H9 (cell line): Measurements from ENCODE around the gene CMTM5. TPM values are rescaled to one million over a fixed set of nuclear protein-coding genes. Genes with fewer than 3 reads are reported as not detected.

ENCODE experiments used
- DNase-seq: peaks from one replicate; pipeline ENCODE4 v3.0.0-alpha.2; 2017
- H2AFZ ChIP-seq: one replicate; pipeline ENCODE4 v1.6.1; 2013; ENCODE audit warnings: mild to moderate bottlenecking, low read length, control low read depth, moderate library complexity
- H2AK5ac ChIP-seq: 2 replicates; pipeline ENCODE4 v1.6.1; 2013; ENCODE audit warnings: low read length, control low read depth, mixed read lengths; ENCODE audit not compliant: insufficient read length
- H2BK120ac ChIP-seq: one replicate; pipeline ENCODE4 v1.6.1; 2013; ENCODE audit warnings: low read depth, mild to moderate bottlenecking, low read length, control low read depth, inconsistent platforms; ENCODE audit not compliant: poor library complexity, severe bottlenecking
- H2BK12ac ChIP-seq: 2 replicates; pipeline ENCODE4 v1.6.1; 2013; ENCODE audit warnings: low read length, control low read depth, mixed read lengths, low read depth; ENCODE audit not compliant: insufficient read length
- H2BK15ac ChIP-seq: 2 replicates; pipeline ENCODE4 v1.6.1; 2013; ENCODE audit warnings: low read depth, low read length, control low read depth
- H2BK20ac ChIP-seq: one replicate; pipeline ENCODE4 v1.6.1; 2013; ENCODE audit warnings: low read depth, mild to moderate bottlenecking, low read length, control low read depth, inconsistent platforms; ENCODE audit not compliant: poor library complexity, severe bottlenecking
- H2BK5ac ChIP-seq: 2 replicates; pipeline ENCODE4 v1.6.1; 2013; ENCODE audit warnings: low read length, control low read depth, mixed read lengths; ENCODE audit not compliant: insufficient read length
- H3K14ac ChIP-seq: 2 replicates; pipeline ENCODE4 v1.6.1; 2013; ENCODE audit warnings: low read length, control low read depth; ENCODE audit not compliant: insufficient read depth
- H3K18ac ChIP-seq: 2 replicates; pipeline ENCODE4 v1.6.1; 2013; ENCODE audit warnings: low read depth, mild to moderate bottlenecking, mixed read lengths, low read length, control low read depth; ENCODE audit not compliant: insufficient read length
- H3K23ac ChIP-seq: 2 replicates; pipeline ENCODE4 v1.6.1; 2013; ENCODE audit warnings: low read length, control low read depth, mixed read lengths, low read depth; ENCODE audit not compliant: insufficient read length
- H3K23me2 ChIP-seq: 2 replicates; pipeline ENCODE4 v1.6.1; 2013; ENCODE audit warnings: low read depth, mild to moderate bottlenecking, mixed read lengths, low read length, control low read depth; ENCODE audit not compliant: insufficient read length, poor library complexity, severe bottlenecking
- H3K27ac ChIP-seq: 2 replicates; pipeline ENCODE4 v1.5.1; 2013; ENCODE audit warnings: low read length, control low read depth, mixed read lengths, low read depth; ENCODE audit not compliant: insufficient read length
- H3K27me3 ChIP-seq: 2 replicates; pipeline ENCODE4 v1.6.1; 2013; ENCODE audit warnings: low read length, control low read depth, inconsistent platforms; ENCODE audit not compliant: insufficient read depth
- H3K4ac ChIP-seq: 2 replicates; pipeline ENCODE4 v1.6.1; 2013; ENCODE audit warnings: low read depth, mild to moderate bottlenecking, control low read depth, inconsistent platforms, low read length, moderate library complexity
- H3K4me1 ChIP-seq: 2 replicates; pipeline ENCODE4 v1.6.1; 2013; ENCODE audit warnings: low read length, control low read depth, inconsistent platforms; ENCODE audit not compliant: insufficient read depth
- H3K4me2 ChIP-seq: 2 replicates; pipeline ENCODE4 v1.6.1; 2013; ENCODE audit warnings: low read length, control low read depth, mixed read lengths; ENCODE audit not compliant: insufficient read length, insufficient read depth
- H3K56ac ChIP-seq: 2 replicates; pipeline ENCODE4 v1.6.1; 2013; ENCODE audit warnings: low read depth, mild to moderate bottlenecking, mixed read lengths, low read length, control low read depth; ENCODE audit not compliant: insufficient read length
- H3K79me1 ChIP-seq: 2 replicates; pipeline ENCODE4 v1.6.1; 2013; ENCODE audit warnings: low read depth, mild to moderate bottlenecking, moderate library complexity, low read length, control low read depth, inconsistent platforms; ENCODE audit not compliant: insufficient read depth, poor library complexity, severe bottlenecking
- H3K79me2 ChIP-seq: 2 replicates; pipeline ENCODE4 v1.6.1; 2013; ENCODE audit warnings: low read length, control low read depth, inconsistent platforms; ENCODE audit not compliant: insufficient read depth
- H3K9ac ChIP-seq: 2 replicates; pipeline ENCODE4 v1.6.1; 2013; ENCODE audit warnings: low read length, control low read depth, mixed read lengths; ENCODE audit not compliant: insufficient read length; ENCODE audit errors: extremely low read depth
- H3K9me3 ChIP-seq: one replicate; pipeline ENCODE4 v1.6.1; 2013; ENCODE audit warnings: low read depth, low read length, inconsistent platforms; ENCODE audit not compliant: control insufficient read depth
- H3T11ph ChIP-seq: one replicate; pipeline ENCODE4 v1.6.1; 2013; ENCODE audit warnings: mild to moderate bottlenecking, low read length, control low read depth, inconsistent platforms
- H4K20me1 ChIP-seq: one replicate; pipeline ENCODE4 v1.6.1; 2013; ENCODE audit not compliant: control insufficient read depth, insufficient read length, insufficient read depth
- H4K5ac ChIP-seq: 2 replicates; pipeline ENCODE4 v1.6.1; 2013; ENCODE audit warnings: low read depth, mild to moderate bottlenecking, mixed read lengths, low read length, control low read depth; ENCODE audit not compliant: insufficient read length
- H4K8ac ChIP-seq: replicated peaks from 2 replicates; pipeline ENCODE4 v1.6.1; 2013; ENCODE audit warnings: low read length, control low read depth, mixed read lengths, low read depth; ENCODE audit not compliant: insufficient read length
- H4K91ac ChIP-seq: 2 replicates; pipeline ENCODE4 v1.6.1; 2013; ENCODE audit warnings: low read depth, mild to moderate bottlenecking, moderate library complexity, mixed read lengths, low read length, control low read depth; ENCODE audit not compliant: insufficient read length
- H3K27ac Mint-ChIP-seq, 3 experiments: 2 replicates in 2 of 3; 3 replicates in 1 of 3; pipeline ENCODE4 v1.8.0; 2020 to 2021; ENCODE audit warnings: mixed read lengths in 3 of 3, mild to moderate bottlenecking in 1 of 3, moderate library complexity in 1 of 3
- H3K27me3 Mint-ChIP-seq: 2 replicates; pipeline ENCODE4 v1.8.0; 2021; ENCODE audit warnings: low read depth, mild to moderate bottlenecking, moderate library complexity, mixed read lengths
- H3K36me3 Mint-ChIP-seq, 3 experiments: 2 replicates in 2 of 3; 3 replicates in 1 of 3; pipeline ENCODE4 v1.8.0; 2020 to 2021; ENCODE audit warnings: low read depth in 3 of 3, mixed read lengths in 3 of 3; ENCODE audit not compliant: insufficient read depth in 1 of 3
- H3K4me1 Mint-ChIP-seq, 2 experiments: 2 replicates each; pipeline ENCODE4 v1.8.0; 2020; ENCODE audit warnings: mixed read lengths in 2 of 2
- H3K4me3 Mint-ChIP-seq, 2 experiments: 2 replicates in 1 of 2; 3 replicates in 1 of 2; pipeline ENCODE4 v1.8.0; 2020 to 2021; ENCODE audit warnings: mild to moderate bottlenecking in 2 of 2, mixed read lengths in 2 of 2, moderate library complexity in 1 of 2
- H3K9me3 Mint-ChIP-seq, 2 experiments: 2 replicates in 1 of 2; 3 replicates in 1 of 2; pipeline ENCODE4 v1.8.0; 2020; ENCODE audit warnings: mild to moderate bottlenecking in 2 of 2, mixed read lengths in 2 of 2, moderate library complexity in 1 of 2
- WGBS: extraction: QIAGEN DNeasy Blood & Tissue Kit; methylation state at CpG from one replicate; pipeline ENCODE4 v1.1.7; 2013; ENCODE audit warnings: missing lambda C conversion rate, low lambda C conversion rate, mixed read lengths; ENCODE audit not compliant: insufficient read length; ENCODE audit errors: extremely low coverage; 5-methylcytosine and 5-hydroxymethylcytosine counted together
- total RNA-seq: library from RNA; stranded (reverse); gene quantifications from 2 replicates; pipeline ENCODE4 v1.2.1, GENCODE V29; 2021
- TF ChIP-seq, protein P1 (sequence below): fragments of 200-600 bp; sonication (generic); conservative IDR thresholded peaks from 3 replicates; pipeline ENCODE4 v1.8.0; 2021; ENCODE audit warnings: antibody characterized with exemption, mild to moderate bottlenecking

CMTM5 gene
- total RNA-seq, 1 experiment from 2014 or later, result not detected

DNA sequence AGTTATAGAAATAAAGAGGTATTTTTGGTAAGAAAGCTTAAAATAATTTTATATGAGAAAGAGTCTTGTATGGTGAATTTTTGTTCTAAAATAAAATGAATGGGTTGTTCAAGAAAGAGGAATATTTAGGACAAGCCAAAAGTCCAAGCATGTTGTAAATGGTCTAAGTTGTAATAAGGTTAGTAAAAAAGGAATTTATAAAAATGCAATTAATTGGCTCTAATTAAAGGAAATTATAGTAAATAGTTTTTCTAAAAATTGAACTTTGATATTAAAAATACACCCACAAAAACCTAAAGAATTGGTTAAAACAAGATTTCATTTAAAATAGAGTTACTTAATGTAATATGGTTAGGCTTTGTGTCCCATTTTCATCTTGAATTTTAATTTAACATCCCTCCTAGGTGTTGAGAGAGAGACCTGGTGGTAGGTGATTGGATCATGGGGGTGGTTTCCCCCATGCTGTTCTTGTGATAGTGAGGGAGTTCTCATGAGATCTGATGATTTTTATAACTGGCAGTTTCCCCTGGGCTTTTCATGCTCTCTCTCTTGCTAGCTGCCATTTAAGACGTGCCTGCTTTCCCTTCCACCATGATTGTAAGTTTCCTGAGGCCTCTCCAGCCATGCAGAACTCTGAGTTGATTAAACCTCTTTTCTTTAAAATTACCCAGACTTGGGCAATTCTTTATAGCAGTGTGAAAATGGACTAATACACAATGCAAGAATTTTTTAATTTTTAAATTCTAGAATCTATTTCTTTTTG lies 37.2 kb upstream of the CMTM5 start:
- H4K91ac ChIP-seq, result no peak overlapping the region
- no peak overlapping the region for H3K9ac ChIP-seq
- H3K27me3 ChIP-seq, result no peaks in the 10 kb centered on the region
- H4K20me1 ChIP-seq, result no peaks in the 10 kb centered on the region
- no peak for DNase-seq
- Mint-ChIP-seq H3K4me1 (peaks cover 11 to 12% of the 10 kb centered on the region in 2 experiments), H3K4me3 (no peak overlapping the region), H3K27me3 (peaks cover 32% of the 10 kb centered on the region), H3K36me3 (peaks cover 1 to 11% (median 9%) of the 10 kb centered on the region in 3 experiments), H3K27ac (no peak overlapping the region), H3K9me3 (peaks cover 39 to 47% of the 10 kb centered on the region in 2 experiments)
- H3K27ac ChIP-seq, result no peak overlapping the region
- no peak overlapping the region for H2BK15ac ChIP-seq
- WGBS, result no CpG with 5 or more reads among the region's 1 CpG
- H2BK20ac ChIP-seq, result no peak overlapping the region
- H4K5ac ChIP-seq, result no peak overlapping the region
- no peaks in the 10 kb centered on the region for H3K23me2 ChIP-seq
- H2AFZ ChIP-seq, result no peak overlapping the region
- H3K14ac ChIP-seq, result no peak overlapping the region
- no peaks in the 10 kb centered on the region for H3K79me1 ChIP-seq
- H3K23ac ChIP-seq, result no peak overlapping the region
- H2BK12ac ChIP-seq, result no peak overlapping the region
- H2BK120ac ChIP-seq, result no peak overlapping the region
- no peak overlapping the region for H2AK5ac ChIP-seq
- H2BK5ac ChIP-seq, result no peak overlapping the region
- TF ChIP-seq, protein P1, sequence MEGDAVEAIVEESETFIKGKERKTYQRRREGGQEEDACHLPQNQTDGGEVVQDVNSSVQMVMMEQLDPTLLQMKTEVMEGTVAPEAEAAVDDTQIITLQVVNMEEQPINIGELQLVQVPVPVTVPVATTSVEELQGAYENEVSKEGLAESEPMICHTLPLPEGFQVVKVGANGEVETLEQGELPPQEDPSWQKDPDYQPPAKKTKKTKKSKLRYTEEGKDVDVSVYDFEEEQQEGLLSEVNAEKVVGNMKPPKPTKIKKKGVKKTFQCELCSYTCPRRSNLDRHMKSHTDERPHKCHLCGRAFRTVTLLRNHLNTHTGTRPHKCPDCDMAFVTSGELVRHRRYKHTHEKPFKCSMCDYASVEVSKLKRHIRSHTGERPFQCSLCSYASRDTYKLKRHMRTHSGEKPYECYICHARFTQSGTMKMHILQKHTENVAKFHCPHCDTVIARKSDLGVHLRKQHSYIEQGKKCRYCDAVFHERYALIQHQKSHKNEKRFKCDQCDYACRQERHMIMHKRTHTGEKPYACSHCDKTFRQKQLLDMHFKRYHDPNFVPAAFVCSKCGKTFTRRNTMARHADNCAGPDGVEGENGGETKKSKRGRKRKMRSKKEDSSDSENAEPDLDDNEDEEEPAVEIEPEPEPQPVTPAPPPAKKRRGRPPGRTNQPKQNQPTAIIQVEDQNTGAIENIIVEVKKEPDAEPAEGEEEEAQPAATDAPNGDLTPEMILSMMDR, result no peak
- no peak overlapping the region for H4K8ac ChIP-seq
- H3T11ph ChIP-seq, result no peak overlapping the region
- H3K79me2 ChIP-seq, result no peaks in the 10 kb centered on the region
- no peak overlapping the region for H3K4ac ChIP-seq
- no peaks in the 10 kb centered on the region for H3K9me3 ChIP-seq
- H3K4me1 ChIP-seq, result no peaks in the 10 kb centered on the region; the same call in 1 of the 2 replicates
- no peak overlapping the region for H3K56ac ChIP-seq
- no peak overlapping the region for H3K18ac ChIP-seq
- no peak overlapping the region for H3K4me2 ChIP-seq
